ENCODE data around the gene DDX41. TPM values are rescaled to one million over a fixed set of nuclear protein-coding genes. Genes with fewer than 3 reads are reported as not detected.

The DDX41 gene
- total and polyA plus RNA-seq, 2 of the 13 experiments (the other 11 are each of a cell fraction or from before 2014, with no cell fraction given), result 62.8 to 105 TPM

GRCh38 chr5:177500685-177501522, 15.9 kb downstream of the DDX41 start (continued):
- TF ChIP-seq ZNF552 (CRISPR knock-in tag; IDR thresholded peaks at IDR 0.05; ENCODE audit: borderline replicate concordance) (no peak), ZNF883 (CRISPR knock-in tag; IDR thresholded peaks at IDR 0.05; ENCODE audit: not compliant biosample characterization) (no peak), ZKSCAN1 (IDR thresholded peaks at IDR 0.05; ENCODE audit: low read length) (no peak), CAMTA2 (CRISPR knock-in tag; IDR thresholded peaks at IDR 0.05; ENCODE audit: borderline replicate concordance) (no peak), TFDP1 (CRISPR knock-in tag; IDR thresholded peaks at IDR 0.05; ENCODE audit: borderline replicate concordance) (no peak), ZNF234 (CRISPR knock-in tag; conservative IDR thresholded peaks at IDR 0.05) (no peak), SKIL (CRISPR knock-in tag; IDR thresholded peaks at IDR 0.05; ENCODE audit: borderline replicate concordance) (no peak), ZFY (CRISPR knock-in tag; IDR thresholded peaks at IDR 0.05) (peak; percentile 62), DNMT1 (CRISPR knock-in tag; IDR thresholded peaks at IDR 0.05) (no peak), GATAD2A (CRISPR knock-in tag; IDR thresholded peaks at IDR 0.05) (peak; percentile 38; the same call in 1 of the 2 replicates), ZNF768 (CRISPR knock-in tag; IDR thresholded peaks at IDR 0.05) (0 out of 2 replicates have a peak, but pooled peaks have one; percentile 30), TOE1 (CRISPR knock-in tag; IDR thresholded peaks at IDR 0.05) (no peak), FOXA3 (CRISPR knock-in tag; IDR thresholded peaks at IDR 0.05) (no peak; the same call in 1 of the 2 replicates), E2F1 (CRISPR knock-in tag; IDR thresholded peaks at IDR 0.05) (no peak), SIX1 (CRISPR knock-in tag; IDR thresholded peaks at IDR 0.05; ENCODE audit: borderline replicate concordance) (0 out of 2 replicates have a peak, but pooled peaks have one; percentile 17), HOXA9 (CRISPR knock-in tag; IDR thresholded peaks at IDR 0.05; ENCODE audit: borderline replicate concordance) (no peak), RFX3 (CRISPR knock-in tag; IDR thresholded peaks at IDR 0.05) (peak; percentile 48), NFE2L2 (IDR thresholded peaks at IDR 0.05; ENCODE audit: low read length) (no peak), TEAD3 (CRISPR knock-in tag; optimal IDR thresholded peaks at IDR 0.05; ENCODE audit: borderline replicate concordance) (no peak), ZNF34 (CRISPR knock-in tag; IDR thresholded peaks at IDR 0.05; ENCODE audit: borderline replicate concordance) (no peak), ZNF205 (CRISPR knock-in tag; IDR thresholded peaks at IDR 0.05) (no peak), GATA4 (IDR thresholded peaks at IDR 0.05; ENCODE audit: borderline replicate concordance, low read depth) (no peak), NKX3-1 (CRISPR knock-in tag; IDR thresholded peaks at IDR 0.05) (no peak), ZNF282 (IDR thresholded peaks at IDR 0.05; ENCODE audit: partially characterized antibody) (no peak), NR2F6 (IDR thresholded peaks at IDR 0.05) (no peak), NR2F6 (CRISPR knock-in tag; IDR thresholded peaks at IDR 0.05) (peak; percentile 38; the same call in 1 of the 2 replicates), MEIS1 (CRISPR knock-in tag; IDR thresholded peaks at IDR 0.05; ENCODE audit: borderline replicate concordance) (no peak)

Measured in HepG2 (cell line).